Osteoblast (primary cell): ENCODE results near the gene PCAT7. TPM values are rescaled to one million over a fixed set of nuclear protein-coding genes. Genes with fewer than 3 reads are reported as not detected.

ENCODE experiments used
- DNase-seq: peaks from one replicate; pipeline ENCODE4 v3.0.0; 2011; ENCODE audit warnings: low spot score, mixed read lengths; ENCODE audit not compliant: insufficient read length; ENCODE audit errors: missing footprints
- H2AFZ ChIP-seq: 2 replicates; pipeline ENCODE4 v1.6.0; 2011; ENCODE audit warnings: mild to moderate bottlenecking, low read length
- H3K27ac ChIP-seq: 2 replicates; pipeline ENCODE4 v1.5.1; 2011; ENCODE audit warnings: mild to moderate bottlenecking, low read depth, low read length, moderate library complexity
- H3K27me3 ChIP-seq: 2 replicates; pipeline ENCODE4 v1.6.0; 2012; ENCODE audit warnings: mild to moderate bottlenecking, control low read depth, inconsistent platforms, low read length, moderate library complexity; ENCODE audit not compliant: insufficient read depth
- H3K36me3 ChIP-seq: 2 replicates; pipeline ENCODE4 v1.5.1; 2011; ENCODE audit warnings: mild to moderate bottlenecking, low read length, control low read depth, moderate library complexity; ENCODE audit not compliant: insufficient read depth
- H3K4me1 ChIP-seq: 2 replicates; pipeline ENCODE4 v1.5.1; 2011; ENCODE audit warnings: mild to moderate bottlenecking, low read length, control low read depth, moderate library complexity; ENCODE audit not compliant: insufficient read depth
- H3K4me2 ChIP-seq: 2 replicates; pipeline ENCODE4 v1.6.0; 2011; ENCODE audit warnings: mild to moderate bottlenecking, low read length; ENCODE audit not compliant: insufficient read depth
- H3K4me3 ChIP-seq: fragments of 200-600 bp; sonication (generic); 3 replicates; pipeline ENCODE4 v1.5.1; 2012; ENCODE audit warnings: mild to moderate bottlenecking, low read length, inconsistent platforms; ENCODE audit not compliant: insufficient read depth
- H3K79me2 ChIP-seq: 2 replicates; pipeline ENCODE4 v1.6.0; 2012; ENCODE audit warnings: mild to moderate bottlenecking, low read length, control low read depth, inconsistent platforms; ENCODE audit not compliant: insufficient read depth
- H3K9me3 ChIP-seq: 2 replicates; pipeline ENCODE4 v1.5.1; 2011; ENCODE audit warnings: low read depth, low read length, control low read depth
- H4K20me1 ChIP-seq: 2 replicates; pipeline ENCODE4 v1.6.0; 2012; ENCODE audit warnings: mild to moderate bottlenecking, low read length, control low read depth; ENCODE audit not compliant: insufficient read depth
- total RNA-seq: library from RNA; depleted of rRNA; stranded (reverse); fragments of >200 nt; gene quantifications from 2 replicates; pipeline ENCODE4 v1.2.3, GENCODE V29; 2012
- TF ChIP-seq, protein P1 (sequence below): IDR thresholded peaks from 2 replicates; pipeline ENCODE4 v1.5.1; 2011; ENCODE audit warnings: mild to moderate bottlenecking, low read depth, low read length, moderate library complexity; ENCODE audit errors: extremely low read depth

PCAT7 gene
- total RNA-seq, 1 donor = 0.36 TPM

DNA sequence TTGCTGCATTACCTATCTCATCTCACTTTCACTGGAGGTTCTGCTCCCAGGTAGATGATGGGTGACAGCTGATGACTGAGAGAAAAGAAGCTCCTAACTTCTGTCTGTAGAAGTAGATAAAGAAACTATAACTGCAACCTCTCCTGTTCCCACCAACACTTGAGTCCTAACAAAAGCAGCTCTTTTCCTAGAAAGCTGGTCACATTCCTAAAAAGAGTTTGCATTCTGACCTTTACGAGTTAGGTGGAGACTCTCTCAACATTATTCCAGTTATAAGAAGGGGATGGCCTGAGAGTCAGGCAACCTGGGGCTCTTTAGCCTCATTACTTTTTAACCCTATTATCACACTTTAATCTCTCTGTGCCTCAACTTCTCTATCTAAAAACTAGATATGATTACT is 8.9 kb upstream of the PCAT7 start:
- no peak overlapping the region for H2AFZ ChIP-seq
- TF ChIP-seq, protein P1, sequence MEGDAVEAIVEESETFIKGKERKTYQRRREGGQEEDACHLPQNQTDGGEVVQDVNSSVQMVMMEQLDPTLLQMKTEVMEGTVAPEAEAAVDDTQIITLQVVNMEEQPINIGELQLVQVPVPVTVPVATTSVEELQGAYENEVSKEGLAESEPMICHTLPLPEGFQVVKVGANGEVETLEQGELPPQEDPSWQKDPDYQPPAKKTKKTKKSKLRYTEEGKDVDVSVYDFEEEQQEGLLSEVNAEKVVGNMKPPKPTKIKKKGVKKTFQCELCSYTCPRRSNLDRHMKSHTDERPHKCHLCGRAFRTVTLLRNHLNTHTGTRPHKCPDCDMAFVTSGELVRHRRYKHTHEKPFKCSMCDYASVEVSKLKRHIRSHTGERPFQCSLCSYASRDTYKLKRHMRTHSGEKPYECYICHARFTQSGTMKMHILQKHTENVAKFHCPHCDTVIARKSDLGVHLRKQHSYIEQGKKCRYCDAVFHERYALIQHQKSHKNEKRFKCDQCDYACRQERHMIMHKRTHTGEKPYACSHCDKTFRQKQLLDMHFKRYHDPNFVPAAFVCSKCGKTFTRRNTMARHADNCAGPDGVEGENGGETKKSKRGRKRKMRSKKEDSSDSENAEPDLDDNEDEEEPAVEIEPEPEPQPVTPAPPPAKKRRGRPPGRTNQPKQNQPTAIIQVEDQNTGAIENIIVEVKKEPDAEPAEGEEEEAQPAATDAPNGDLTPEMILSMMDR = no peak
- no peaks in the 10 kb centered on the region for H3K79me2 ChIP-seq
- no peak overlapping the region for H3K4me3 ChIP-seq
- H3K4me1 ChIP-seq = no peaks in the 10 kb centered on the region
- no peaks in the 10 kb centered on the region for H3K36me3 ChIP-seq
- H3K27ac ChIP-seq = no peak overlapping the region
- no peak for DNase-seq
- no peak overlapping the region for H3K4me2 ChIP-seq
- no peaks in the 10 kb centered on the region for H4K20me1 ChIP-seq
- H3K27me3 ChIP-seq = no peaks in the 10 kb centered on the region
- no peaks in the 10 kb centered on the region for H3K9me3 ChIP-seq

DNA sequence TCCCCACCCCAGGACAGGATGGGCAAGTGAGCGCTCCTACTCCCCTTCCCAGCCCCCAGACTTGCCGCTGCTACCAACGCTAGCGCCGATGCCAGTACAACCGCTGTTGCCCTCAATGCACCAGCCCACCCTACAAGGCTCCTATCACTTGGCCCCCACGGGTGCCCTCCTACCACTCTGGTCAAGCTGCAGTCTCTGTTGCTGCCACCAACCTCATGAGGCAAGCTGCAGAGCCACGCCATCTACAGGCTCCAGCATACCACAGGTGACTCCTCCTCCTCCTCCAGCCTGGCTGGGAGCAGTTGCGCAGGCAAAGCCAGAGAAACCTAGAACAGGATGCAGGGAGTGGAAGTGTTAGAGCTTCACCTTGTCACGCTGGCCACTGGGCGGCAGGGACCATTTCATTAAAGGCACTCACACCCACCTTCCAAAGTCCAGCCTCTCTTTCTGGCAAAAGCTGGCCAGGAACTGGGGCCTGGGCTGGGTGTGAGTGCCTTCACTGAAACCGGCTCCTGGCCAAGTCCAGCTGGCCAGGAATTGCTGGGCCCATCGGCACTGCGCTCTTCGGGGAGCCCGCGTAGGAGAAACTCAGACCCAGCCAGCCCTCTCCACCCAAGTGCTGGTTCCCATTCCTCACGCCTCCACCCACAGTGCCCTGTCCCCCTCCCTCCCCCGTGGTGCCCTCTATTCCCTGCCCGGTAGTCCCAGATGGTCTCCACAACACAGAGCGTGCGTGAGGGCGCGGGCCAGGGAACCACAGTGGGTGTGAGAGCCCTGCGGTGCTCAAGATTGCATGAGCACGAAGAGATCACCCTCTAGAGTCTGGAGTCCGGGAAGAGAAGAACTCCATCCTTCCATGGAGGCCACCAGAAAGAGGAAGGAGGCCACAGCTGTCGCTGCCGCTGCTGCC is 1.6 kb upstream of the PCAT7 start:
- no peak overlapping the region for H3K4me3 ChIP-seq
- TF ChIP-seq, protein P1 = no peak
- H3K27ac ChIP-seq = no peak overlapping the region
- H3K9me3 ChIP-seq = no peaks in the 10 kb centered on the region
- no peak overlapping the region for H2AFZ ChIP-seq
- no peaks in the 10 kb centered on the region for H4K20me1 ChIP-seq
- no peaks in the 10 kb centered on the region for H3K36me3 ChIP-seq
- no peaks in the 10 kb centered on the region for H3K79me2 ChIP-seq
- no peaks in the 10 kb centered on the region for H3K4me1 ChIP-seq
- peak; percentile 50 for DNase-seq
- H3K4me2 ChIP-seq = no peak overlapping the region
- H3K27me3 ChIP-seq = peaks cover 3% of the 10 kb centered on the region

DNA sequence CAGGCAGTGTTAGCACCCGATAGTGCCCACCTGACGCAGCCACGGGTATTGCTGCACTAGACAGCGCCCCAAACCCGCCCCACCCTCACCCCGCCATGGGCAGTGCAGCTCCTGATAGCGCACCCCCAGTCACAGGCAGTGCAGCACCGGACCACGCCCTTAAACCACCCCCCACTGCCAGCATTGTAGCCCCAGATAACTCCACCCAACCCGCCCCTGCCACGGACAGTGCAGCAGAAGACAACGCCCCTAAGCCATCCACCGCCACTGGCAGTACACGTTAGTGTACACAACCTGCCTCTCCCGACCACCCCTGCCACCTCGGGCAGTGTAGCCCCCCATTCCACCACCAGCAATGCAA is 825 bp upstream of the PCAT7 start:
- Histone ChIP-seq H3K4me1 (no peaks in the 10 kb centered on the region), H3K27me3 (peaks cover 3% of the 10 kb centered on the region), H3K4me2 (no peak overlapping the region), H3K9me3 (no peaks in the 10 kb centered on the region), H3K4me3 (no peak overlapping the region), H4K20me1 (no peaks in the 10 kb centered on the region), H3K79me2 (no peaks in the 10 kb centered on the region), H3K27ac (no peak overlapping the region), H2AFZ (no peak overlapping the region), H3K36me3 (no peaks in the 10 kb centered on the region)
- DNase-seq = no peak
- TF ChIP-seq, protein P1 = no peak

DNA sequence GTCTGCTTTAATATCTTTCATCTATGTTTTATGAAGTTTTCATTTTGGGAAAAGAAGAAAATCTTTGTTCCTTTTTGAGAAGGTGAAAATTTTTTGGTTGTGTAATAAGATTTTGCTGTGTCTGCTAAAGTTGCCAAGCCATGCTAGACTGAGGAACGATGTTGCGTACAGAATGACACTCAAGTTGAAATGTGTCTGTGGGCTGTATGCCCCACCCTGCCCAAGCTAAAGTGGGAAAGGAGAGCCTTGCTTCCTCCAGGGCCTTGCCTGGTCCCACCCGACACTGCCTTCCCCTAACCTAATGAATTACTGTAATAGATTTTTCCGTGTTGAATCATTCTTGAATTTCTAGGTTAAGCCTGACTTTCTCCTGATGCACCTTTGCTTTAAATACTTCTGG is 2.5 kb downstream of the PCAT7 start:
- Histone ChIP-seq H3K4me3 (no peak overlapping the region), H3K4me2 (no peak overlapping the region), H4K20me1 (no peaks in the 10 kb centered on the region), H2AFZ (no peak overlapping the region), H3K79me2 (no peaks in the 10 kb centered on the region), H3K27ac (no peak overlapping the region), H3K27me3 (peaks cover 3% of the 10 kb centered on the region), H3K9me3 (no peaks in the 10 kb centered on the region), H3K4me1 (no peaks in the 10 kb centered on the region), H3K36me3 (no peaks in the 10 kb centered on the region)
- no peak for DNase-seq
- TF ChIP-seq, protein P1 = no peak
